IMR-90 (cell line): Measurements from ENCODE around the gene OLFM3. TPM values are rescaled to one million over a fixed set of nuclear protein-coding genes. Genes with fewer than 3 reads are reported as not detected.

ENCODE experiments used
- ATAC-seq: fragments of 200-7000 bp; cut with Tn5 transposase; 2 replicates; pipeline ENCODE4 v1.9.1; 2020; ENCODE audit warnings: low read depth, mild to moderate bottlenecking, moderate library complexity
- BruUV-seq: library from RNA; stranded (reverse); fragments of 400-500 nt; replicated peaks from 2 replicates; lab custom pipeline; 2021; lab: Mats Ljungman, UMichigan
- CTCF ChIA-PET: fragments of 300-600 bp; formaldehyde crosslinking; extraction: SDS; loops from one replicate; lab custom pipeline; 2021; ENCODE audit warnings: antibody characterized with exemption; lab: Yijun Ruan, JAX
- POLR2A ChIA-PET: fragments of 300-600 bp; sonication (Branson Sonifier 250); formaldehyde crosslinking; loops from one replicate; lab custom pipeline; 2022; ENCODE audit warnings: antibody characterized with exemption; ENCODE audit not compliant: unreplicated experiment; lab: Charles Lee
- DNase-seq: peaks from one replicate; pipeline ENCODE4 v3.0.0; 2013
- H2AFZ ChIP-seq: replicated peaks from 2 replicates; pipeline ENCODE3; 2013; ENCODE audit warnings: low read length, mild to moderate bottlenecking; ENCODE audit not compliant: poor library complexity
- H2AK5ac ChIP-seq: 2 replicates; pipeline ENCODE4 v1.6.1; 2013; ENCODE audit warnings: low read depth, low read length, inconsistent platforms
- H2AK9ac ChIP-seq: replicated peaks from 2 replicates; pipeline ENCODE3; 2013; ENCODE audit warnings: mild to moderate bottlenecking, low read depth, low read length, moderate library complexity; ENCODE audit not compliant: poor library complexity
- H2BK120ac ChIP-seq: 2 replicates; pipeline ENCODE4 v1.6.1; 2013; ENCODE audit warnings: low read depth, low read length, inconsistent platforms
- H2BK15ac ChIP-seq: 3 replicates; pipeline ENCODE4 v1.6.1; 2013; ENCODE audit warnings: low read depth, low read length, inconsistent platforms
- H2BK20ac ChIP-seq: 2 replicates; pipeline ENCODE4 v1.6.1; 2013; ENCODE audit warnings: low read depth, mild to moderate bottlenecking, inconsistent platforms, low read length, moderate library complexity
- H2BK5ac ChIP-seq: 2 replicates; pipeline ENCODE4 v1.6.1; 2013; ENCODE audit warnings: mild to moderate bottlenecking, low read depth, low read length, inconsistent platforms; ENCODE audit not compliant: poor library complexity, severe bottlenecking
- H3K14ac ChIP-seq: replicated peaks from 2 replicates; pipeline ENCODE4 v1.6.1; 2013; ENCODE audit warnings: low read depth, low read length, inconsistent platforms
- H3K18ac ChIP-seq: 2 replicates; pipeline ENCODE4 v1.6.1; 2013; ENCODE audit warnings: low read depth, low read length, control low read depth
- H3K23ac ChIP-seq: 2 replicates; pipeline ENCODE4 v1.6.1; 2013; ENCODE audit warnings: low read depth, low read length, inconsistent platforms
- H3K27ac ChIP-seq: 2 replicates; pipeline ENCODE4 v1.5.1; 2013; ENCODE audit warnings: mild to moderate bottlenecking, control low read depth, low read length; ENCODE audit not compliant: insufficient read depth
- H3K27me3 ChIP-seq: 2 replicates; pipeline ENCODE4 v1.6.1; 2013; ENCODE audit warnings: low read length; ENCODE audit not compliant: control insufficient read depth, insufficient read depth
- H3K36me3 ChIP-seq: 2 replicates; pipeline ENCODE4 v1.6.1; 2013; ENCODE audit warnings: low read length, mixed read lengths; ENCODE audit not compliant: control insufficient read depth, insufficient read depth
- H3K4ac ChIP-seq: 2 replicates; pipeline ENCODE4 v1.6.1; 2013; ENCODE audit warnings: low read depth, low read length, inconsistent platforms
- H3K4me1 ChIP-seq: 2 replicates; pipeline ENCODE4 v1.6.1; 2013; ENCODE audit warnings: low read length, mixed read lengths; ENCODE audit not compliant: control insufficient read depth, insufficient read depth
- H3K4me2 ChIP-seq: 2 replicates; pipeline ENCODE4 v1.6.1; 2013; ENCODE audit warnings: low read depth, mild to moderate bottlenecking, control low read depth, low read length, moderate library complexity
- H3K4me3 ChIP-seq: 2 replicates; pipeline ENCODE4 v1.5.1; 2013; ENCODE audit warnings: low read depth, mild to moderate bottlenecking, control low read depth, low read length, moderate library complexity; ENCODE audit not compliant: insufficient read depth
- H3K56ac ChIP-seq: 2 replicates; pipeline ENCODE4 v1.6.1; 2013; ENCODE audit warnings: low read length, inconsistent platforms; ENCODE audit not compliant: insufficient read depth; ENCODE audit errors: extremely low read depth
- H3K79me1 ChIP-seq, 2 experiments: 2 replicates each; pipeline ENCODE4 v1.6.1; 2013; ENCODE audit warnings: low read length in 2 of 2, inconsistent platforms in 1 of 2, low read depth in 1 of 2
- H3K9ac ChIP-seq: 2 replicates; pipeline ENCODE4 v1.6.1; 2013; ENCODE audit warnings: low read depth, low read length, control low read depth
- H3K9me1 ChIP-seq: 2 replicates; pipeline ENCODE4 v1.6.1; 2013; ENCODE audit warnings: low read length, inconsistent platforms; ENCODE audit not compliant: insufficient read depth
- H3K9me3 ChIP-seq: 2 replicates; pipeline ENCODE4 v1.6.1; 2013; ENCODE audit warnings: low read length; ENCODE audit not compliant: control insufficient read depth, insufficient read depth
- H4K20me1 ChIP-seq: 2 replicates; pipeline ENCODE4 v1.6.1; 2013; ENCODE audit warnings: low read length, inconsistent platforms; ENCODE audit not compliant: insufficient read depth
- H4K5ac ChIP-seq: 2 replicates; pipeline ENCODE4 v1.6.1; 2013; ENCODE audit warnings: mild to moderate bottlenecking, low read depth, low read length, control low read depth
- H4K8ac ChIP-seq, 2 experiments: 2 replicates each; pipeline ENCODE4 v1.6.1; 2013; ENCODE audit warnings: low read depth in 2 of 2, low read length in 2 of 2, control low read depth in 1 of 2, inconsistent platforms in 1 of 2
- H4K91ac ChIP-seq: 2 replicates; pipeline ENCODE4 v1.6.1; 2013; ENCODE audit warnings: low read depth, low read length, inconsistent platforms; ENCODE audit not compliant: insufficient read depth
- BHLHE40 ChIP-seq: fragments of 150-350 bp; IDR thresholded peaks from 2 replicates; pipeline ENCODE4 v1.6.1; 2016; ENCODE audit warnings: mild to moderate bottlenecking, low read depth, low read length
- CHD1 ChIP-seq: IDR thresholded peaks from 2 replicates; pipeline ENCODE4 v1.6.1; 2012; ENCODE audit warnings: low read depth, low read length, improper control_type of control experiment
- MAFK ChIP-seq: IDR thresholded peaks from 2 replicates; pipeline ENCODE4 v1.6.1; 2012; ENCODE audit warnings: low read depth, low read length, improper control_type of control experiment
- MAZ ChIP-seq: IDR thresholded peaks from 2 replicates; pipeline ENCODE4 v1.6.1; 2012; ENCODE audit warnings: low read depth, mild to moderate bottlenecking, low read length, improper control_type of control experiment, moderate library complexity, borderline replicate concordance
- NFE2L2 ChIP-seq: fragments of 150-350 bp; IDR thresholded peaks from 2 replicates; pipeline ENCODE4 v1.6.1; 2016; ENCODE audit warnings: low read depth, mild to moderate bottlenecking, low read length
- POLR2A ChIP-seq: IDR thresholded peaks from 2 replicates; pipeline ENCODE4 v1.6.1; 2012; ENCODE audit warnings: mild to moderate bottlenecking, low read depth, low read length
- RCOR1 ChIP-seq: IDR thresholded peaks from 2 replicates; pipeline ENCODE4 v1.6.1; 2012; ENCODE audit warnings: mild to moderate bottlenecking, low read length, improper control_type of control experiment; ENCODE audit not compliant: insufficient replicate concordance
- RFX5 ChIP-seq: IDR thresholded peaks from 2 replicates; pipeline ENCODE4 v1.8.0; 2012; ENCODE audit warnings: low read depth, mild to moderate bottlenecking, low read length, moderate library complexity
- SMC3 ChIP-seq: fragments of 150-350 bp; IDR thresholded peaks from 2 replicates; pipeline ENCODE4 v1.6.1; 2016; ENCODE audit warnings: low read depth, mild to moderate bottlenecking, antibody characterized with exemption, low read length, moderate library complexity
- WGBS, 2 experiments: methylation state at CpG; one replicate each; pipeline versions ENCODE4 v1.1.5 to v1.1.7; 2013; ENCODE audit warnings: missing lambda C conversion rate in 2 of 2; ENCODE audit not compliant: insufficient read length in 1 of 2; ENCODE audit errors: extremely low coverage in 2 of 2; 5-methylcytosine and 5-hydroxymethylcytosine counted together
- dilution Hi-C: fragments of 300-500 bp; cut with HindIII; formaldehyde crosslinking; loops from one replicate; pipeline ENCODE4 v1.14.3; 2018; ENCODE audit warnings: low sequenced_read_pairs; ENCODE audit not compliant: unreplicated experiment
- in situ Hi-C: fragments of 300-500 bp; cut with MboI; formaldehyde crosslinking; loops from 3 replicates; pipeline ENCODE4 v1.14.3; 2019; ENCODE audit warnings: low sequenced_read_pairs, inconsistent platforms, mixed read lengths
- intact Hi-C: fragments of 100-400 bp; cut with micrococcal nuclease; formaldehyde crosslinking; loops from 2 replicates; pipeline ENCODE4 v1.10.0; 2022
- polyA plus RNA-seq, 3 experiments: library from polyadenylated mRNA; depleted of rRNA; stranded (reverse); fragments of >200 nt; gene quantifications; 2 replicates each; pipeline ENCODE4 v1.2.3, GENCODE V29; 2012; ENCODE audit warnings: low replicate concordance in 1 of 3
- total RNA-seq: library from RNA; depleted of rRNA; stranded (reverse); fragments of >200 nt; gene quantifications from 2 replicates; pipeline ENCODE4 v1.2.3, GENCODE V29; 2012
- TF ChIP-seq, protein P1 (sequence below): conservative IDR thresholded peaks from 2 replicates; pipeline ENCODE4 v1.5.1; 2012; ENCODE audit warnings: mild to moderate bottlenecking, low read depth, low read length, improper control_type of control experiment

The OLFM3 gene
- total and polyA plus RNA-seq, 2 of the 4 experiments (the other 2 are of a cell fraction) = not detected

DNA sequence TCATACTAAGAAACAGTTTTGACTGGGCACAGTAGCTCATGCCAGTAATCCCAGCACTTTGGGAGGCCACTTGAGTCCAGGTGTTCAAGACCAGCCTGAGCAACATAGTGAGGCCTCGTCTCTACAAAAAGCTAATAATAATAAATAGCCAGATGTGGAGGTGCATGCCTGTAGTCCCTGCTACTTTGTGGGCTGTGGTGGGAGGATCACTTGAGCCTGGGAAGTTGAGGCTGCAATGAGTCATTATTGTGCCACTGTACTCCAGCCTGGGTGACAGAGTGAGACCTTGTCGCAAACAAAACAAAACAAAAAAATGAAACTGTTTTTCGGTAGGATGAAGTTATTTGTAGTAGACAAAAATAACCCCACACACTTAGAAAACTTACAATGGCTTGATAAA lies 19.0 kb upstream of the OLFM3 start:
- TF ChIP-seq SMC3 = no peak
- no peak for TF ChIP-seq RFX5
- TF ChIP-seq RCOR1 = no peak
- TF ChIP-seq NFE2L2 = no peak
- no peak for TF ChIP-seq BHLHE40
- TF ChIP-seq, protein P1, sequence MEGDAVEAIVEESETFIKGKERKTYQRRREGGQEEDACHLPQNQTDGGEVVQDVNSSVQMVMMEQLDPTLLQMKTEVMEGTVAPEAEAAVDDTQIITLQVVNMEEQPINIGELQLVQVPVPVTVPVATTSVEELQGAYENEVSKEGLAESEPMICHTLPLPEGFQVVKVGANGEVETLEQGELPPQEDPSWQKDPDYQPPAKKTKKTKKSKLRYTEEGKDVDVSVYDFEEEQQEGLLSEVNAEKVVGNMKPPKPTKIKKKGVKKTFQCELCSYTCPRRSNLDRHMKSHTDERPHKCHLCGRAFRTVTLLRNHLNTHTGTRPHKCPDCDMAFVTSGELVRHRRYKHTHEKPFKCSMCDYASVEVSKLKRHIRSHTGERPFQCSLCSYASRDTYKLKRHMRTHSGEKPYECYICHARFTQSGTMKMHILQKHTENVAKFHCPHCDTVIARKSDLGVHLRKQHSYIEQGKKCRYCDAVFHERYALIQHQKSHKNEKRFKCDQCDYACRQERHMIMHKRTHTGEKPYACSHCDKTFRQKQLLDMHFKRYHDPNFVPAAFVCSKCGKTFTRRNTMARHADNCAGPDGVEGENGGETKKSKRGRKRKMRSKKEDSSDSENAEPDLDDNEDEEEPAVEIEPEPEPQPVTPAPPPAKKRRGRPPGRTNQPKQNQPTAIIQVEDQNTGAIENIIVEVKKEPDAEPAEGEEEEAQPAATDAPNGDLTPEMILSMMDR = no peak
- no peak for TF ChIP-seq POLR2A
- no peak for TF ChIP-seq MAFK
- no peak for TF ChIP-seq MAZ
- TF ChIP-seq CHD1 = no peak
- H4K8ac ChIP-seq = no peak overlapping the region
- no peak overlapping the region for H3K56ac ChIP-seq
- H4K5ac ChIP-seq = no peak overlapping the region
- WGBS, 2 experiments = no CpG with 5 or more reads among the region's 3 CpGs
- no peaks in the 10 kb centered on the region for H3K4me1 ChIP-seq
- H2BK5ac ChIP-seq = no peak overlapping the region
- intact Hi-C loops (no loop called here), dilution Hi-C loops (no loop called here), in situ Hi-C loops (no loop called here)
- no peaks in the 10 kb centered on the region for H4K20me1 ChIP-seq
- no TSS peak for BruUV-seq
- no peak overlapping the region for H2BK120ac ChIP-seq
- H3K9ac ChIP-seq = no peak overlapping the region
- H3K79me1 ChIP-seq = no peaks in the 10 kb centered on the region
- H2AK9ac ChIP-seq = no peak overlapping the region
- H3K18ac ChIP-seq = no peak overlapping the region
- POLR2A ChIA-PET = no interaction called here
- CTCF ChIA-PET = no interaction called here
- H2BK20ac ChIP-seq = no peak overlapping the region
- no peak overlapping the region for H3K27ac ChIP-seq
- no peak overlapping the region for H3K4me2 ChIP-seq
- no peak overlapping the region for H3K4ac ChIP-seq
- H3K36me3 ChIP-seq = no peaks in the 10 kb centered on the region
- no peak overlapping the region for H2AK5ac ChIP-seq
- H2AFZ ChIP-seq = no peak overlapping the region
- no peaks in the 10 kb centered on the region for H3K27me3 ChIP-seq
- DNase-seq (no peak), ATAC-seq (no peak)
- H4K91ac ChIP-seq = no peak overlapping the region
- H3K9me3 ChIP-seq = 0 out of 2 replicates have a peak, but pooled peaks cover 2% of the 10 kb centered on the region
- no peak overlapping the region for H3K14ac ChIP-seq
- H3K9me1 ChIP-seq = no peaks in the 10 kb centered on the region
- no peak overlapping the region for H3K23ac ChIP-seq
- no peak overlapping the region for H3K4me3 ChIP-seq
- H2BK15ac ChIP-seq = no peak overlapping the region
